ENCODE measurements around the gene RRAGC. TPM values are rescaled to one million over a fixed set of nuclear protein-coding genes. Genes with fewer than 3 reads are reported as not detected.

The RRAGC gene
- total and polyA plus RNA-seq, 2 experiments from 2014 or later = 9.3 to 12.8 TPM

DNA sequence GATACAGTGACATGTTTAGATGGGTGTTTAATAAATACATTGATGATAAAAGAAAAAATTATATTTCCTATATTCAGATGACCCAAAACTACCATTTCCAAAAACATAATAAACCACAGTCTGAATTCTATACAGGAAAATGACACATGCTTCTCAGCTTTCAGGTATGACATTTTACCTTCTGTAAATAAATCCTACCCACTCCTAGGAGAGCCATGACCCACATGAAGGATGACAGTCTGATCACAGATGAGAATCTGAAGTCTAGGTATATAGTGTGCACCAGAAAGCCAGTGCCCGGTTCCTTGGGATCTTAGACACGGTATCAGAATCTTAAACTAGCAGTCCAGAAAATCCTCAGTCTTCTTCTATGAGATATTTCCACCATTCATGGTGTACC, 25.5 kb upstream of the RRAGC start (continued):
- TF ChIP-seq STAT1 (IDR thresholded peaks at IDR 0.05; ENCODE audit: unreplicated experiment) = no peak
- no peak for TF ChIP-seq CREB1 (CRISPR knock-in tag; IDR thresholded peaks at IDR 0.05; ENCODE audit: low read depth)
- TF ChIP-seq POLR2AphosphoS5 (IDR thresholded peaks at IDR 0.05; ENCODE audit: low read depth) = no peak
- TF ChIP-seq EZH2phosphoT487 (IDR thresholded peaks at IDR 0.05; ENCODE audit: unreplicated experiment) = no peak

DNA sequence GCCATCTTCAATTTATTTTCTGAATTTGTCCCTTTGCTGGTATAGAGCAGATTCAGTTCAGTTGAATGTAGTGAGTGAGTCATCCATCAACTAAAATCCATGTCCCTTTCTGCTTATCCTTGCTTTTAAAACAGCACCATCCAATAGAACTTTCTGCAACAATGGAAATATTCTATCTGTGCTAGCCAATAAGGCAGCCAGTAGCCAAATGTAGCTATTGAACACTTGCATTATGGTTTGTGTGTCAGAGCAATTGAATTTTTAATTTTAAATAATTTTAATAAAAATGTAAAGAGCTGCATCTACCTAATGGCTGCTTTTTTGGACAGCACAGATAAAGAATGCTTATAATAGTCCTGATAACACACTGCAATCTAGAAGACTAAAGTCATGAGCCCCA, 21.9 kb upstream of the RRAGC start, which contains the start of gene GJA9:
TSS of gene GJA9 (minus strand) at position 101 of the 400 bp plus-strand sequence. CDS start 5,489 bp downstream, outside the sequence.
- H3F3A ChIP-seq (replicated peaks; ENCODE audit: low read depth) = no peaks in the 10 kb centered on the region
- H3K27ac Mint-ChIP-seq = no peak within 1 kb of the TSS
- H3K27me3 ChIP-seq (ENCODE audit: insufficient read depth) = no peaks in the 10 kb centered on the region
- H3K9me2 ChIP-seq (ENCODE audit: insufficient read depth) = no peaks in the 10 kb centered on the region
- no peak within 1 kb of the TSS for H3K4me3 ChIP-seq
- H2AFZ ChIP-seq = no peak within 1 kb of the TSS
- no peaks in the 10 kb centered on the region for H3K36me3 Mint-ChIP-seq (ENCODE audit: low read depth)
- H3K4me3 Mint-ChIP-seq = no peak within 1 kb of the TSS
- no peak within 1 kb of the TSS for H3K4me2 ChIP-seq
- no peaks in the 10 kb centered on the region for H3K36me3 ChIP-seq (ENCODE audit: insufficient read depth)
- H4K20me1 ChIP-seq (replicated peaks; ENCODE audit: insufficient read depth) = no peaks in the 10 kb centered on the region
- peaks cover 2% of the 10 kb centered on the region; the same call in 2 of the 3 replicates for H3K4me1 Mint-ChIP-seq
- H3K27ac ChIP-seq (ENCODE audit: low read depth) = no peak within 1 kb of the TSS
- TF ChIP-seq EZH2phosphoT487 (IDR thresholded peaks at IDR 0.05; ENCODE audit: unreplicated experiment) = no peak
- TF ChIP-seq STAT1 (IDR thresholded peaks at IDR 0.05; ENCODE audit: unreplicated experiment) = no peak
- TF ChIP-seq, protein P1, sequence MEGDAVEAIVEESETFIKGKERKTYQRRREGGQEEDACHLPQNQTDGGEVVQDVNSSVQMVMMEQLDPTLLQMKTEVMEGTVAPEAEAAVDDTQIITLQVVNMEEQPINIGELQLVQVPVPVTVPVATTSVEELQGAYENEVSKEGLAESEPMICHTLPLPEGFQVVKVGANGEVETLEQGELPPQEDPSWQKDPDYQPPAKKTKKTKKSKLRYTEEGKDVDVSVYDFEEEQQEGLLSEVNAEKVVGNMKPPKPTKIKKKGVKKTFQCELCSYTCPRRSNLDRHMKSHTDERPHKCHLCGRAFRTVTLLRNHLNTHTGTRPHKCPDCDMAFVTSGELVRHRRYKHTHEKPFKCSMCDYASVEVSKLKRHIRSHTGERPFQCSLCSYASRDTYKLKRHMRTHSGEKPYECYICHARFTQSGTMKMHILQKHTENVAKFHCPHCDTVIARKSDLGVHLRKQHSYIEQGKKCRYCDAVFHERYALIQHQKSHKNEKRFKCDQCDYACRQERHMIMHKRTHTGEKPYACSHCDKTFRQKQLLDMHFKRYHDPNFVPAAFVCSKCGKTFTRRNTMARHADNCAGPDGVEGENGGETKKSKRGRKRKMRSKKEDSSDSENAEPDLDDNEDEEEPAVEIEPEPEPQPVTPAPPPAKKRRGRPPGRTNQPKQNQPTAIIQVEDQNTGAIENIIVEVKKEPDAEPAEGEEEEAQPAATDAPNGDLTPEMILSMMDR (conservative IDR thresholded peaks at IDR 0.05; ENCODE audit: low read depth in 2 of 2) = no peak
- TF ChIP-seq JUNB (IDR thresholded peaks at IDR 0.05; ENCODE audit: unreplicated experiment) = no peak
- TF ChIP-seq NANOG (IDR thresholded peaks at IDR 0.05; ENCODE audit: borderline replicate concordance) = no peak
- TF ChIP-seq, protein P2, sequence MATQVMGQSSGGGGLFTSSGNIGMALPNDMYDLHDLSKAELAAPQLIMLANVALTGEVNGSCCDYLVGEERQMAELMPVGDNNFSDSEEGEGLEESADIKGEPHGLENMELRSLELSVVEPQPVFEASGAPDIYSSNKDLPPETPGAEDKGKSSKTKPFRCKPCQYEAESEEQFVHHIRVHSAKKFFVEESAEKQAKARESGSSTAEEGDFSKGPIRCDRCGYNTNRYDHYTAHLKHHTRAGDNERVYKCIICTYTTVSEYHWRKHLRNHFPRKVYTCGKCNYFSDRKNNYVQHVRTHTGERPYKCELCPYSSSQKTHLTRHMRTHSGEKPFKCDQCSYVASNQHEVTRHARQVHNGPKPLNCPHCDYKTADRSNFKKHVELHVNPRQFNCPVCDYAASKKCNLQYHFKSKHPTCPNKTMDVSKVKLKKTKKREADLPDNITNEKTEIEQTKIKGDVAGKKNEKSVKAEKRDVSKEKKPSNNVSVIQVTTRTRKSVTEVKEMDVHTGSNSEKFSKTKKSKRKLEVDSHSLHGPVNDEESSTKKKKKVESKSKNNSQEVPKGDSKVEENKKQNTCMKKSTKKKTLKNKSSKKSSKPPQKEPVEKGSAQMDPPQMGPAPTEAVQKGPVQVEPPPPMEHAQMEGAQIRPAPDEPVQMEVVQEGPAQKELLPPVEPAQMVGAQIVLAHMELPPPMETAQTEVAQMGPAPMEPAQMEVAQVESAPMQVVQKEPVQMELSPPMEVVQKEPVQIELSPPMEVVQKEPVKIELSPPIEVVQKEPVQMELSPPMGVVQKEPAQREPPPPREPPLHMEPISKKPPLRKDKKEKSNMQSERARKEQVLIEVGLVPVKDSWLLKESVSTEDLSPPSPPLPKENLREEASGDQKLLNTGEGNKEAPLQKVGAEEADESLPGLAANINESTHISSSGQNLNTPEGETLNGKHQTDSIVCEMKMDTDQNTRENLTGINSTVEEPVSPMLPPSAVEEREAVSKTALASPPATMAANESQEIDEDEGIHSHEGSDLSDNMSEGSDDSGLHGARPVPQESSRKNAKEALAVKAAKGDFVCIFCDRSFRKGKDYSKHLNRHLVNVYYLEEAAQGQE (IDR thresholded peaks at IDR 0.05; ENCODE audit: unreplicated experiment) = no peak
- ATAC-seq (no peak), DNase-seq (ENCODE audit: low spot score) (no peak)
- no peaks in the 10 kb centered on the region for H3K9me3 Mint-ChIP-seq
- H3K4me1 ChIP-seq (ENCODE audit: insufficient read depth) = 0 out of 2 replicates have a peak, but pooled peaks cover 4% of the 10 kb centered on the region
- H3K79me2 ChIP-seq (replicated peaks; ENCODE audit: insufficient read depth) = no peaks in the 10 kb centered on the region
- peaks cover 2% of the 10 kb centered on the region for H3K27me3 Mint-ChIP-seq (ENCODE audit: insufficient read depth, low read depth, poor library complexity)

DNA sequence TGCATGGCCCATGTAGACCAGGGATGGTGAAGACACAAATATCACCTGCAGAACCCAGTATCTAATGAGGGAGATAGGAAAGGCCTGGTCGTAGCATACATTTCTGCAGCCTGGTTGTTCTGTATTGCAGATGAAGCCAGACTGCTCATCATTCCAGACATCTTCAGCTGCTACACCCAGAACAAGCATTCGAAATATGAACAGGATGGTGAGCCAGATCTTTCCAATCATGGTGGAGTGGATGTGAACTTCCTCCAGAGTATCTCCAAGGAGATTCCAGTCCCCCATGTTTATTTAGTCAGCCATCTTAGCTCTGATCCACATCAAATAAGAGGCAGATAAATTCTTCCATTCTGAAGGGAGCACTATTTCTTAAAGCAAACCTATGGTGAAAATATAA, 16.2 kb upstream of the RRAGC start:
- peaks cover 12% of the 10 kb centered on the region for H3K4me1 Mint-ChIP-seq
- H3K4me2 ChIP-seq = no peak overlapping the region
- H3K4me1 ChIP-seq (ENCODE audit: insufficient read depth) = peaks cover 12% of the 10 kb centered on the region
- H3K27me3 Mint-ChIP-seq (ENCODE audit: insufficient read depth, low read depth, poor library complexity) = peaks cover 6% of the 10 kb centered on the region
- no peak overlapping the region for H3K27ac Mint-ChIP-seq
- H3K27me3 ChIP-seq (ENCODE audit: insufficient read depth) = no peaks in the 10 kb centered on the region
- H3K4me3 ChIP-seq = no peak overlapping the region
- H3K36me3 ChIP-seq (ENCODE audit: insufficient read depth) = no peaks in the 10 kb centered on the region
- no peaks in the 10 kb centered on the region for H3K36me3 Mint-ChIP-seq (ENCODE audit: low read depth)
- H3F3A ChIP-seq (replicated peaks; ENCODE audit: low read depth) = peaks cover 4% of the 10 kb centered on the region; the same call in 1 of the 2 replicates
- H3K79me2 ChIP-seq (replicated peaks; ENCODE audit: insufficient read depth) = peaks cover 13% of the 10 kb centered on the region
- H3K9me2 ChIP-seq (ENCODE audit: insufficient read depth) = no peaks in the 10 kb centered on the region
- no peak overlapping the region for H3K4me3 Mint-ChIP-seq
- H3K27ac ChIP-seq (ENCODE audit: low read depth) = no peak overlapping the region
- DNase-seq (ENCODE audit: low spot score) = no peak
- no peaks in the 10 kb centered on the region; the same call in 1 of the 2 replicates for H4K20me1 ChIP-seq (replicated peaks; ENCODE audit: insufficient read depth)
- ATAC-seq = no peak
- no peaks in the 10 kb centered on the region; the same call in 2 of the 3 replicates for H3K9me3 Mint-ChIP-seq
- no peak overlapping the region for H2AFZ ChIP-seq
- TF ChIP-seq EZH2 (IDR thresholded peaks at IDR 0.05; ENCODE audit: low read depth, unreplicated experiment) (no peak), ZNF114 (CRISPR knock-in tag; IDR thresholded peaks at IDR 0.05) (no peak)
